Suprapubic skin (tissue), 4 donors: ENCODE measurements around the gene SPECC1. TPM values are rescaled to one million over a fixed set of nuclear protein-coding genes. Genes with fewer than 3 reads are reported as not detected.
"Not testable (repeated sequence)": the region's sequence is repeated elsewhere in the genome, so short reads cannot be mapped to it uniquely, and the experiment has no call there.

ENCODE experiments used
- DNase-seq, 2 donors: peaks; one replicate each; pipeline ENCODE4 v3.0.0-alpha.2; 2019; ENCODE audit warnings: low spot score in 2 of 2
- H3K27ac ChIP-seq: fragments of 200-600 bp; sonication (generic); one replicate; pipeline ENCODE4 v1.5.1; 2019
- H3K27me3 ChIP-seq: fragments of 200-600 bp; sonication (generic); one replicate; pipeline ENCODE4 v1.5.1; 2019
- H3K36me3 ChIP-seq: fragments of 200-600 bp; sonication (generic); one replicate; pipeline ENCODE4 v1.5.1; 2019
- H3K4me1 ChIP-seq: fragments of 200-600 bp; sonication (generic); one replicate; pipeline ENCODE4 v1.5.1; 2019
- H3K4me3 ChIP-seq: fragments of 200-600 bp; sonication (generic); one replicate; pipeline ENCODE4 v1.5.1; 2019; ENCODE audit warnings: mild to moderate bottlenecking
- H3K9me3 ChIP-seq: fragments of 200-600 bp; sonication (generic); one replicate; pipeline ENCODE4 v1.5.1; 2019
- CTCF ChIP-seq, 2 donors: fragments of 200-600 bp in 1 of 2; fragments of 450-650 bp in 1 of 2; sonication (generic) in 1 of 2; IDR thresholded peaks; one replicate each; pipeline ENCODE4 v1.5.1; 2016 to 2019; ENCODE audit warnings: antibody characterized with exemption in 2 of 2, mild to moderate bottlenecking in 1 of 2, moderate library complexity in 1 of 2
- EP300 ChIP-seq: sonication (generic); formaldehyde crosslinking; IDR thresholded peaks from one replicate; pipeline ENCODE4 v1.6.1; 2017; ENCODE audit warnings: antibody characterized with exemption
- POLR2A ChIP-seq, 2 donors: fragments of 450-650 bp; IDR thresholded peaks; one replicate each; pipeline ENCODE4 v1.6.1; 2017; ENCODE audit warnings: antibody characterized with exemption in 2 of 2, mild to moderate bottlenecking in 2 of 2, moderate library complexity in 2 of 2
- POLR2AphosphoS5 ChIP-seq, 3 donors: sonication (generic); formaldehyde crosslinking; IDR thresholded peaks; one replicate each; pipeline ENCODE4 v1.6.1; 2017; ENCODE audit warnings: antibody characterized with exemption in 3 of 3
- WGBS: methylation state at CpG from one replicate; pipeline ENCODE4 v1.1.5; 2018; 5-methylcytosine and 5-hydroxymethylcytosine counted together
- total RNA-seq, 4 donors: library from RNA; depleted of rRNA; stranded (reverse); fragments of >200 nt; gene quantifications; one replicate each; pipeline ENCODE4 v1.1.0, GENCODE V29; 2016

SPECC1 gene
- total RNA-seq, 4 donors from 2014 or later, result 12.2 to 18.1 (median 16.4) TPM

GRCh38 chr17:20159406-20160069, 150.4 kb downstream of the SPECC1 start:
- Histone ChIP-seq H3K9me3 (no peaks in the 10 kb centered on the region), H3K27ac (no peak overlapping the region), H3K27me3 (no peaks in the 10 kb centered on the region), H3K36me3 (no peaks in the 10 kb centered on the region), H3K4me3 (no peak overlapping the region), H3K4me1 (peaks cover 17% of the 10 kb centered on the region)
- WGBS, result 74% methylated on average over 3 of the region's 4 CpGs
- TF ChIP-seq CTCF (IDR thresholded peaks at IDR 0.05), result no peak
- TF ChIP-seq POLR2AphosphoS5 (IDR thresholded peaks at IDR 0.05), result no peak
- no peak for TF ChIP-seq EP300
- no peak for TF ChIP-seq POLR2A (IDR thresholded peaks at IDR 0.05)
- no peak for DNase-seq

- H3K4me1 ChIP-seq, H3K4me3 ChIP-seq, H3K9me3 ChIP-seq, DNase-seq, H3K27me3 ChIP-seq, H3K36me3 ChIP-seq, H3K27ac ChIP-seq: not testable (repeated sequence)
- WGBS, result 93% methylated on average over 4 of the region's 4 CpGs
These were observed 156.4 kb downstream of the SPECC1 start for GRCh38 chr17:20165516-20165915.

GRCh38 chr17:20170085-20170484, 160.9 kb downstream of the SPECC1 start:
- WGBS, result 82% methylated on average over 3 of the region's 3 CpGs
- Histone ChIP-seq H3K4me3 (no peak overlapping the region), H3K4me1 (no peaks in the 10 kb centered on the region), H3K27me3 (no peaks in the 10 kb centered on the region), H3K27ac (no peak overlapping the region), H3K36me3 (no peaks in the 10 kb centered on the region), H3K9me3 (no peaks in the 10 kb centered on the region)
- no peak for DNase-seq
- TF ChIP-seq EP300, result no peak
- TF ChIP-seq POLR2AphosphoS5 (IDR thresholded peaks at IDR 0.05), result no peak
- no peak for TF ChIP-seq POLR2A (IDR thresholded peaks at IDR 0.05)

GRCh38 chr17:20171741-20172365, 162.7 kb downstream of the SPECC1 start:
- Histone ChIP-seq H3K36me3 (no peaks in the 10 kb centered on the region), H3K4me1 (no peaks in the 10 kb centered on the region), H3K27me3 (no peaks in the 10 kb centered on the region), H3K27ac (no peak overlapping the region), H3K4me3 (no peak overlapping the region), H3K9me3 (no peaks in the 10 kb centered on the region)
- 87% methylated on average over 2 of the region's 2 CpGs for WGBS
- DNase-seq, result no peak
- no peak for TF ChIP-seq EP300
- no peak for TF ChIP-seq POLR2AphosphoS5 (IDR thresholded peaks at IDR 0.05)
- no peak for TF ChIP-seq CTCF (IDR thresholded peaks at IDR 0.05)
- TF ChIP-seq POLR2A (IDR thresholded peaks at IDR 0.05), result no peak

GRCh38 chr17:20172376-20172775, 163.2 kb downstream of the SPECC1 start:
- Histone ChIP-seq H3K4me3 (no peak overlapping the region), H3K36me3 (no peaks in the 10 kb centered on the region), H3K27ac (no peak overlapping the region), H3K4me1 (no peaks in the 10 kb centered on the region), H3K9me3 (no peaks in the 10 kb centered on the region), H3K27me3 (no peaks in the 10 kb centered on the region)
- TF ChIP-seq POLR2A (IDR thresholded peaks at IDR 0.05), result no peak
- TF ChIP-seq CTCF (IDR thresholded peaks at IDR 0.05), result no peak
- TF ChIP-seq POLR2AphosphoS5 (IDR thresholded peaks at IDR 0.05), result no peak
- DNase-seq, result no peak
- WGBS, result 71% methylated on average over 2 of the region's 2 CpGs

GRCh38 chr17:20173091-20173490, 163.9 kb downstream of the SPECC1 start:
- Histone ChIP-seq H3K27me3 (no peaks in the 10 kb centered on the region), H3K27ac (no peak overlapping the region), H3K36me3 (no peaks in the 10 kb centered on the region), H3K9me3 (no peaks in the 10 kb centered on the region), H3K4me1 (no peaks in the 10 kb centered on the region), H3K4me3 (no peak overlapping the region)
- DNase-seq, result no peak
- 62% methylated on average over 1 of the region's 1 CpG for WGBS
- TF ChIP-seq POLR2A (IDR thresholded peaks at IDR 0.05), result no peak
- TF ChIP-seq POLR2AphosphoS5 (IDR thresholded peaks at IDR 0.05), result no peak
- TF ChIP-seq EP300, result no peak
- TF ChIP-seq CTCF (IDR thresholded peaks at IDR 0.05), result no peak
